ENCODE measurements around the gene AP2A2.
"Not testable (repeated sequence)": the region's sequence is repeated elsewhere in the genome, so short reads cannot be mapped to it uniquely, and the experiment has no call there.

The AP2A2 gene

GRCh38 chr11:954392-955153 is 28.9 kb downstream of the AP2A2 start:
- DNase-seq (ENCODE audit: low read depth) = no peak

GRCh38 chr11:955154-956063 is 29.7 kb downstream of the AP2A2 start:
- no peak for DNase-seq (ENCODE audit: low read depth)

GRCh38 chr11:957212-957920 is 31.7 kb downstream of the AP2A2 start:
- DNase-seq (ENCODE audit: low read depth) = no peak

- no peak for DNase-seq (ENCODE audit: low read depth)
Measured at GRCh38 chr11:958101-958500, 32.4 kb downstream of the AP2A2 start.

GRCh38 chr11:959027-959426 is 33.4 kb downstream of the AP2A2 start:
- DNase-seq (ENCODE audit: low read depth) = no peak

- no peak for DNase-seq (ENCODE audit: low read depth)
Measured at GRCh38 chr11:959608-960007, 33.9 kb downstream of the AP2A2 start.

GRCh38 chr11:961310-961920 is 35.7 kb downstream of the AP2A2 start:
- not testable (repeated sequence) for DNase-seq (ENCODE audit: low read depth)

- DNase-seq (ENCODE audit: low read depth) = no peak
Measured at GRCh38 chr11:961921-962320, 36.3 kb downstream of the AP2A2 start.

GRCh38 chr11:962688-963087 is 37.0 kb downstream of the AP2A2 start:
- no peak for DNase-seq (ENCODE audit: low read depth)

GRCh38 chr11:963852-964251 is 38.2 kb downstream of the AP2A2 start:
- DNase-seq (ENCODE audit: low read depth) = no peak

GRCh38 chr11:965206-965775 is 39.6 kb downstream of the AP2A2 start:
- no peak for DNase-seq (ENCODE audit: low read depth)

- DNase-seq (ENCODE audit: low read depth) = no peak
Measured at GRCh38 chr11:967995-968751, 42.5 kb downstream of the AP2A2 start.

GRCh38 chr11:968822-969221 is 43.2 kb downstream of the AP2A2 start:
- DNase-seq (ENCODE audit: low read depth) = no peak

- DNase-seq (ENCODE audit: low read depth) = no peak
Measured at GRCh38 chr11:969651-970205, 44.1 kb downstream of the AP2A2 start.

- no peak for DNase-seq (ENCODE audit: low read depth)
Measured at GRCh38 chr11:970319-970871, 44.7 kb downstream of the AP2A2 start.

- DNase-seq (ENCODE audit: low read depth) = no peak
Measured at GRCh38 chr11:971092-971690, 45.5 kb downstream of the AP2A2 start.

GRCh38 chr11:971731-972365 is 46.2 kb downstream of the AP2A2 start:
- DNase-seq (ENCODE audit: low read depth) = no peak

- DNase-seq (ENCODE audit: low read depth) = no peak
Measured at GRCh38 chr11:972523-973211, 47.0 kb downstream of the AP2A2 start.

GRCh38 chr11:973237-973636 is 47.6 kb downstream of the AP2A2 start:
- no peak for DNase-seq (ENCODE audit: low read depth)
